Measurements from ENCODE around the gene ORAI2. TPM values are rescaled to one million over a fixed set of nuclear protein-coding genes. Genes with fewer than 3 reads are reported as not detected.
A peak's percentile ranks its signal among the peaks of the same experiment; 100 is the strongest.
"Not testable (repeated sequence)": the region's sequence is repeated elsewhere in the genome, so short reads cannot be mapped to it uniquely, and the experiment has no call there.

Gene ORAI2
- total and polyA plus RNA-seq, 10 donors: 31.5 to 146 (median 81.0) TPM

- H3K36me3 ChIP-seq: peaks cover 0 to 79% (median 38%) of the 10 kb centered on the region in 6 donors
- no peaks in the 10 kb centered on the region for H3K27me3 ChIP-seq (replicated peaks in 1 of 7)
- peak; percentile 75 for DNase-seq
- peaks cover 9 to 49% (median 17%) of the 10 kb centered on the region in 6 donors for H3K4me1 ChIP-seq
- H3K4me3 ChIP-seq: no peak overlapping the region
- H3K9me3 ChIP-seq: no peaks in the 10 kb centered on the region
- peak overlapping the region in 1 of 8 donors; percentile 27 for H3K27ac ChIP-seq
- WGBS, 5 donors: 72 to 87% (median 76%) methylated on average over 16 to 20 of the region's 20 CpGs
- peak; percentile 39 to 60 (median 46) for TF ChIP-seq POLR2AphosphoS5 (IDR thresholded peaks at IDR 0.05)
- TF ChIP-seq POLR2A (IDR thresholded peaks at IDR 0.05): no peak
- intact Hi-C loops (cut with DNase I; ENCODE audit: low total_unique reads): no loop called here
Measured at GRCh38 chr7:102469972-102470825, 36.8 kb downstream of the ORAI2 start.

- Histone ChIP-seq H3K27me3 (replicated peaks in 1 of 7) (no peaks in the 10 kb centered on the region), H3K4me3 (no peak overlapping the region), H3K4me1 (peaks cover 0 to 36% (median 4%) of the 10 kb centered on the region in 6 donors), H3K9me3 (no peaks in the 10 kb centered on the region), H3K27ac (no peak overlapping the region), H3K36me3 (peaks cover 0 to 85% (median 40%) of the 10 kb centered on the region in 6 donors)
- DNase-seq: peak; percentile 68
- intact Hi-C loops (cut with DNase I; ENCODE audit: low total_unique reads): no loop called here
- TF ChIP-seq POLR2AphosphoS5 (IDR thresholded peaks at IDR 0.05) (no peak), POLR2A (IDR thresholded peaks at IDR 0.05) (no peak), CTCF (IDR thresholded peaks at IDR 0.05 in 8 of 11, conservative IDR thresholded peaks at IDR 0.05 in 3 of 11) (no peak)
- WGBS, 5 donors: 70 to 93% (median 86%) methylated on average over 4 to 6 of the region's 6 CpGs
Measured at GRCh38 chr7:102471791-102472125, 38.4 kb downstream of the ORAI2 start.

- intact Hi-C loops (cut with DNase I; ENCODE audit: low total_unique reads): no loop called here
- H3K36me3 ChIP-seq: peaks cover 0 to 83% (median 40%) of the 10 kb centered on the region in 6 donors
- WGBS, 5 donors: 80 to 87% (median 82%) methylated on average over 12 to 31 of the region's 31 CpGs
- H3K27ac ChIP-seq: no peak overlapping the region
- H3K4me1 ChIP-seq: peaks cover 0 to 30% (median 3%) of the 10 kb centered on the region in 6 donors
- no peaks in the 10 kb centered on the region for H3K9me3 ChIP-seq
- DNase-seq: peak; percentile 78
- TF ChIP-seq POLR2AphosphoS5 (IDR thresholded peaks at IDR 0.05): peak in 2 of 3 donors; percentile 26 to 61
- TF ChIP-seq CTCF (IDR thresholded peaks at IDR 0.05 in 8 of 11, conservative IDR thresholded peaks at IDR 0.05 in 3 of 11): no peak
- no peaks in the 10 kb centered on the region for H3K27me3 ChIP-seq (replicated peaks in 1 of 7)
- no peak overlapping the region for H3K4me3 ChIP-seq
Measured at GRCh38 chr7:102472126-102473041, 39.0 kb downstream of the ORAI2 start.

GRCh38 chr7:102473271-102473991 is 40.1 kb downstream of the ORAI2 start:
- Histone ChIP-seq H3K4me3 (no peak overlapping the region), H3K27ac (no peak overlapping the region), H3K27me3 (replicated peaks in 1 of 7) (no peaks in the 10 kb centered on the region), H3K4me1 (peaks cover 0 to 22% (median 3%) of the 10 kb centered on the region in 6 donors), H3K36me3 (peaks cover 0 to 72% (median 33%) of the 10 kb centered on the region in 6 donors), H3K9me3 (no peaks in the 10 kb centered on the region)
- WGBS, 5 donors: 78 to 91% (median 86%) methylated on average over 19 to 23 of the region's 23 CpGs
- DNase-seq: peak; percentile 70
- intact Hi-C loops (cut with DNase I; ENCODE audit: low total_unique reads): no loop called here
- TF ChIP-seq POLR2AphosphoS5 (IDR thresholded peaks at IDR 0.05): no peak
- no peak for TF ChIP-seq POLR2A (IDR thresholded peaks at IDR 0.05)
- TF ChIP-seq CTCF (IDR thresholded peaks at IDR 0.05 in 8 of 11, conservative IDR thresholded peaks at IDR 0.05 in 3 of 11): no peak

GRCh38 chr7:102474116-102474515 is 40.7 kb downstream of the ORAI2 start:
- Histone ChIP-seq H3K36me3 (peaks cover 0 to 65% (median 29%) of the 10 kb centered on the region in 6 donors), H3K4me1 (peaks cover 0 to 15% (median 3%) of the 10 kb centered on the region in 6 donors)
- H3K27ac ChIP-seq; H3K9me3 ChIP-seq; H3K4me3 ChIP-seq; intact Hi-C loops (cut with DNase I; ENCODE audit: low total_unique reads); H3K27me3 ChIP-seq (replicated peaks in 1 of 7): not testable (repeated sequence)
- WGBS, 5 donors: 81 to 96% (median 88%) methylated on average over 5 to 11 of the region's 14 CpGs; no CpG with 5 or more reads in 1 of the 5 donors
- DNase-seq: peak; percentile 56

- intact Hi-C loops (cut with DNase I; ENCODE audit: low total_unique reads): not testable (repeated sequence)
Measured at GRCh38 chr7:102474736-102475435, 41.5 kb downstream of the ORAI2 start.

More at GRCh38 chr7:102474736-102475435, 41.5 kb downstream of the ORAI2 start:
- not testable (repeated sequence) for H3K27ac ChIP-seq; H3K4me1 ChIP-seq; H3K4me3 ChIP-seq; H3K27me3 ChIP-seq (replicated peaks in 1 of 7); H3K9me3 ChIP-seq
- H3K36me3 ChIP-seq: peaks cover 0 to 58% (median 25%) of the 10 kb centered on the region in 6 donors
- DNase-seq: peak; percentile 38
- WGBS, 5 donors: 82 to 94% (median 90%) methylated on average over 4 to 12 of the region's 19 CpGs; no CpG with 5 or more reads in 1 of the 5 donors
